K562 (cell line): Measurements from ENCODE around the gene DNAJC11. TPM values are rescaled to one million over a fixed set of nuclear protein-coding genes. Genes with fewer than 3 reads are reported as not detected.

Experiments used
- ATAC-seq: fragments of 200-7000 bp; cut with Tn5 transposase; 3 replicates; pipeline ENCODE4 v1.9.1; 2020; ENCODE audit warnings: moderate library complexity
- BruUV-seq: library from RNA; stranded (reverse); fragments of 400-500 nt; replicated peaks from 2 replicates; lab custom pipeline; 2021; lab: Mats Ljungman, UMichigan
- CTCF ChIA-PET: fragments of 300-600 bp; formaldehyde crosslinking; extraction: SDS; loops from one replicate; lab custom pipeline; 2021; ENCODE audit warnings: low intra/inter-chr PET ratio; lab: Yijun Ruan, JAX
- POLR2A ChIA-PET: fragments of 300-600, 350-650 bp; sonication (Branson Sonifier 250); formaldehyde crosslinking; extraction: SDS; loops from one replicate; lab custom pipeline; 2021; ENCODE audit warnings: antibody characterized with exemption, inconsistent platforms; lab: Yijun Ruan, JAX
- DNase-seq, 4 experiments: peaks; one replicate each; pipeline versions ENCODE4 v3.0.0 to v3.0.0-alpha.2; 2011 to 2018; ENCODE audit warnings: low spot score in 3 of 4, mixed read lengths in 3 of 4; ENCODE audit errors: extremely low read depth in 1 of 4
- FAIRE-seq: peaks from 2 replicates; lab custom pipeline; 2011; peaks lifted over from hg19 to GRCh38; lab: Jason Lieb, UNC
- H2AFZ ChIP-seq: 2 replicates; pipeline ENCODE4 v1.6.0; 2011; ENCODE audit warnings: low read depth, low read length, control low read depth, inconsistent platforms
- H3K27ac ChIP-seq: fragments of 200-600 bp; 3 replicates; pipeline ENCODE4 v1.8.0; 2011; ENCODE audit warnings: low read depth, mild to moderate bottlenecking, control low read depth, inconsistent platforms, low read length, moderate library complexity, mixed read lengths; ENCODE audit errors: extremely low read depth
- H3K27me3 ChIP-seq, 2 experiments: fragments of 300-600 bp in 1 of 2; 2 replicates in 1 of 2; 3 replicates in 1 of 2; pipeline versions ENCODE4 v1.6.0 to v1.8.0; 2011; ENCODE audit warnings: inconsistent platforms in 2 of 2, low read length in 2 of 2, mild to moderate bottlenecking in 1 of 2, mixed read lengths in 1 of 2, moderate library complexity in 1 of 2; ENCODE audit not compliant: control insufficient read depth in 2 of 2, insufficient read depth in 2 of 2
- H3K36me3 ChIP-seq: fragments of 300-600 bp; 3 replicates; pipeline ENCODE4 v1.8.0; 2011; ENCODE audit warnings: mild to moderate bottlenecking, low read length, inconsistent platforms; ENCODE audit not compliant: control insufficient read depth, insufficient read depth
- H3K4me1 ChIP-seq, 2 experiments: fragments of 200-600 bp in 1 of 2; replicated peaks in 1 of 2; 2 replicates in 1 of 2; 3 replicates in 1 of 2; pipeline versions ENCODE4 v1.5.1 to v1.8.0; 2011; ENCODE audit warnings: inconsistent platforms in 2 of 2, low read length in 2 of 2, mild to moderate bottlenecking in 1 of 2, mixed read lengths in 1 of 2, moderate library complexity in 1 of 2; ENCODE audit not compliant: control insufficient read depth in 2 of 2, insufficient read depth in 2 of 2
- H3K4me2 ChIP-seq: 2 replicates; pipeline ENCODE4 v1.6.1; 2011; ENCODE audit warnings: low read length, control low read depth, inconsistent platforms, mixed read lengths; ENCODE audit not compliant: insufficient read depth
- H3K4me3 ChIP-seq: fragments of 200-600 bp; sonication (generic), shearing (Covaris generic); 2 replicates; pipeline ENCODE4 v1.5.1; 2016; ENCODE audit warnings: control low read depth, inconsistent platforms
- H3K79me2 ChIP-seq: fragments of 200-600 bp; 3 replicates; pipeline ENCODE4 v1.8.0; 2011; ENCODE audit warnings: low read length, inconsistent platforms; ENCODE audit not compliant: control insufficient read depth, insufficient read depth
- H3K9ac ChIP-seq, 2 experiments: 2 replicates each; pipeline versions ENCODE4 v1.6.0 to v1.6.1; 2011; ENCODE audit warnings: low read depth in 2 of 2, low read length in 2 of 2, control low read depth in 1 of 2, inconsistent platforms in 1 of 2, mild to moderate bottlenecking in 1 of 2, mixed read lengths in 1 of 2; ENCODE audit not compliant: insufficient read depth in 1 of 2
- H3K9me1 ChIP-seq: one replicate; pipeline ENCODE4 v1.6.0; 2011; ENCODE audit warnings: inconsistent platforms, mild to moderate bottlenecking, low read length, moderate library complexity; ENCODE audit not compliant: control insufficient read depth, insufficient read depth
- H3K9me3 ChIP-seq: replicated peaks from 2 replicates; pipeline ENCODE4 v1.5.1; 2011; ENCODE audit warnings: low read depth, low read length, inconsistent platforms; ENCODE audit not compliant: control insufficient read depth, insufficient read depth
- H4K20me1 ChIP-seq: replicated peaks from 2 replicates; pipeline ENCODE4 v1.6.1; 2011; ENCODE audit warnings: low read length, inconsistent platforms, mixed read lengths; ENCODE audit not compliant: control insufficient read depth, insufficient read depth
- ARID4B ChIP-seq: sonication (generic); formaldehyde crosslinking; IDR thresholded peaks from 2 replicates; pipeline ENCODE4 v1.8.0; 2022; ENCODE audit warnings: mild to moderate bottlenecking, missing genetic modification reagents
- ATF6 ChIP-seq: sonication (generic); formaldehyde crosslinking; IDR thresholded peaks from 2 replicates; pipeline ENCODE4 v1.4.0; 2020; ENCODE audit warnings: mild to moderate bottlenecking, missing genetic modification reagents
- DLX4 ChIP-seq: fragments of 250-450 bp; sonication (Bioruptor Pico); IDR thresholded peaks from 2 replicates; pipeline ENCODE4 v1.6.1; 2021; ENCODE audit warnings: mild to moderate bottlenecking
- ETV6 ChIP-seq, 3 experiments: fragments of 150-350 bp in 1 of 3; sonication (generic) in 1 of 3; formaldehyde crosslinking in 1 of 3; IDR thresholded peaks; 2 replicates each; pipeline versions ENCODE4 v1.6.1 to v1.8.0; 2014 to 2022; ENCODE audit warnings: borderline replicate concordance in 2 of 3, low read depth in 2 of 3, antibody characterized with exemption in 1 of 3, low read length in 1 of 3, mild to moderate bottlenecking in 1 of 3, missing genetic modification reagents in 1 of 3
- HNRNPK ChIP-seq: fragments of 200-400 bp; formaldehyde crosslinking; IDR thresholded peaks from one replicate; pipeline ENCODE4 v1.6.1; 2018; ENCODE audit warnings: mild to moderate bottlenecking, low read depth, low read length; ENCODE audit not compliant: poor library complexity, severe bottlenecking
- PKNOX1 ChIP-seq: fragments of 450-650 bp; IDR thresholded peaks from 2 replicates; pipeline ENCODE4 v1.6.1; 2016
- SRSF3 ChIP-seq: fragments of 200-400 bp; formaldehyde crosslinking; IDR thresholded peaks from 2 replicates; pipeline ENCODE4 v1.6.1; 2016; ENCODE audit warnings: mild to moderate bottlenecking, low read length, moderate library complexity; ENCODE audit not compliant: insufficient read depth
- TEAD2 ChIP-seq: fragments of 450-650 bp; IDR thresholded peaks from 2 replicates; pipeline ENCODE4 v1.6.1; 2016; ENCODE audit warnings: missing genetic modification characterization, control low read depth, missing compliant biosample characterization
- ZNF124 ChIP-seq: sonication (generic); formaldehyde crosslinking; IDR thresholded peaks from 2 replicates; pipeline ENCODE4 v1.8.1; 2022; ENCODE audit warnings: missing genetic modification reagents
- ZNF644 ChIP-seq: fragments of 200-800 bp; sonication (Bioruptor generic); IDR thresholded peaks from 2 replicates; pipeline ENCODE4 v1.6.1; 2016; ENCODE audit warnings: low read depth, missing genetic modification characterization, missing compliant biosample characterization
- WGBS: fragments of 100-300 bp; shearing (Covaris generic); methylation state at CpG from one replicate; pipeline ENCODE4 v1.1.6; 2016; ENCODE audit warnings: low coverage, mixed read lengths; ENCODE audit not compliant: insufficient coverage; ENCODE audit errors: missing lambda C conversion rate; 5-methylcytosine and 5-hydroxymethylcytosine counted together
- in situ Hi-C: fragments of 300-500 bp; cut with MboI; formaldehyde crosslinking; loops from 4 replicates; pipeline ENCODE4 v1.15.0; 2018; ENCODE audit warnings: inconsistent platforms, mixed read lengths
- intact Hi-C: fragments of 100-400 bp; cut with micrococcal nuclease; formaldehyde crosslinking; loops from 2 replicates; pipeline ENCODE4 v1.14.2; 2022
- polyA plus RNA-seq, 8 experiments: library from polyadenylated mRNA; depleted of rRNA in 4 of 8; stranded (reverse) in 5 of 8; unstranded in 3 of 8; fragments of >200 nt; fragmentation: Nextera tagmentation in 2 of 8; fragmentation: Illumina TruSeq in 1 of 8; extraction: Ambion mirVana in 2 of 8; extraction: Trizol in 1 of 8; gene quantifications; 2 replicates each; pipeline versions ENCODE4 v1.2.1 to v1.2.3, GENCODE V29; 2011 to 2014; ENCODE audit warnings: inconsistent platforms in 1 of 8, missing spikeins in 1 of 8
- total RNA-seq, 7 experiments: library from RNA; depleted of rRNA in 6 of 7; stranded (reverse); fragments of >200 nt in 6 of 7; fragmentation: Illumina TruSeq in 2 of 7; extraction: Trizol in 2 of 7; gene quantifications; 2 replicates each; pipeline versions ENCODE4 v1.2.1 to v1.2.3, GENCODE V29; 2011 to 2021; ENCODE audit warnings: low replicate concordance in 1 of 7

DNAJC11 gene
- total and polyA plus RNA-seq, 9 of the 15 experiments (the other 6 are each of a cell fraction or from before 2014, with no cell fraction given) = 14.1 to 123 (median 76.6) TPM

GRCh38 chr1:6630027-6630426 lies 71.6 kb downstream of the DNAJC11 start:
- ATAC-seq = no peak
- Histone ChIP-seq H3K36me3 (peaks cover 76% of the 10 kb centered on the region), H3K79me2 (peaks cover 26% of the 10 kb centered on the region), H3K27ac (no peak overlapping the region), H3K27me3 (no peaks in the 10 kb centered on the region), H3K9ac (peak overlapping the region in 1 of 2 experiments; percentile 55; a peak in 2 of 4 replicates), H3K4me3 (no peak overlapping the region), H3K4me1 (peaks cover 6 to 42% of the 10 kb centered on the region in 2 experiments; a peak in 4 of 5 replicates), H3K4me2 (no peak overlapping the region), H2AFZ (no peak overlapping the region), H4K20me1 (peaks cover 3% of the 10 kb centered on the region; the same call in 1 of the 2 replicates), H3K9me1 (no peaks in the 10 kb centered on the region), H3K9me3 (no peaks in the 10 kb centered on the region)
- CTCF ChIA-PET = no interaction called here
- 93% methylated on average over 8 of the region's 8 CpGs for WGBS
- BruUV-seq = no TSS peak
- in situ Hi-C loops (loop anchor here (10.0 kb wide), 1 partner anchor 135 kb away; the partner anchor contains the start of gene PLEKHG5), intact Hi-C loops (no loop called here)
- FAIRE-seq = no peak
- DNase-seq = no peak
- POLR2A ChIA-PET = interaction anchor here (0.8 to 4.5 kb wide), 4 partner anchors 8 to 29 kb away, joined by 3 to 36 read pairs (median 4); no protein-coding TSS in a partner anchor
- no peak for TF ChIP-seq ZNF644
- no peak for TF ChIP-seq ZNF124
- TF ChIP-seq PKNOX1 = no peak
- TF ChIP-seq SRSF3 = no peak
- TF ChIP-seq ARID4B = no peak
- no peak for TF ChIP-seq ATF6 (CRISPR knock-in tag)
- TF ChIP-seq DLX4 = no peak
- no peak for TF ChIP-seq ETV6 (IDR thresholded peaks at IDR 0.05; ENCODE audit: borderline replicate concordance in 1 of 2, low read depth in 2 of 2, low read length in 1 of 2)
- TF ChIP-seq ETV6 (CRISPR knock-in tag; IDR thresholded peaks at IDR 0.05; ENCODE audit: borderline replicate concordance) = no peak
- no peak for TF ChIP-seq TEAD2
- no peak for TF ChIP-seq HNRNPK
